GM21423 (cell line): ENCODE results near the gene VWA7.
A peak's percentile ranks its signal among the peaks of the same experiment; 100 is the strongest.
"Not testable (repeated sequence)": the region's sequence is repeated elsewhere in the genome, so short reads cannot be mapped to it uniquely, and the experiment has no call there.

Experiments used
- ATAC-seq: cut with Tn5 transposase; IDR thresholded peaks from one replicate; pipeline ENCODE4 v1.9.1; 2021; ENCODE audit warnings: mild to moderate bottlenecking, moderate library complexity; ENCODE audit not compliant: unreplicated experiment

Gene VWA7

GRCh38 chr6:31776989-31777666, at the start of gene VWA7:
Gene VWA7, minus strand, starts transcription at chr6:31777328. Its CDS starts 549 bp downstream, at chr6:31776779.
- ATAC-seq = peak; percentile 54

DNA sequence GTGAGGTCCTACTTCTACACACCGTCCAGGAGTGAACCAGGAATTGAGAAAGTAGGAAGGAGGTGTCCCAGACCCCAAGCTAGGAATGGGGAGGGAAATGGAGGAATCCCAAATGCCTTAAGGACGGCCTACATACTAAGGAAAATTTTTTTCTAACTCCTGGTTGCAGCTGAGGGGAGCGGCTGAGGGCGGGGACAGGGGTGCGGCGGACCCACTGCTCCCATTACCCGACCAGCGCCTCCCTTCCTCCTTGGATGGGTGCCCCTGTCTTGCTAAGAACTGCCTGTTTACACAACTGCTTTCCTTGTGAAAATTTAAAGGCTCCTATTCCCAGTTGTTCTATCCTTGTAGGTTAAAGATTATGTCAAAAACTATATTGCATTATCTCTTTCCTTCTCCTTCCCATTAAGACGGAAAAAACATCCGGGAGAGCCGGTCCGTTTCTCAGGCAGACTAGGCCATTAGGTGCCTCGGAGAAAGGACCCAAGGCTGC, 49.7 kb upstream of the VWA7 start:
- no peak for ATAC-seq

DNA sequence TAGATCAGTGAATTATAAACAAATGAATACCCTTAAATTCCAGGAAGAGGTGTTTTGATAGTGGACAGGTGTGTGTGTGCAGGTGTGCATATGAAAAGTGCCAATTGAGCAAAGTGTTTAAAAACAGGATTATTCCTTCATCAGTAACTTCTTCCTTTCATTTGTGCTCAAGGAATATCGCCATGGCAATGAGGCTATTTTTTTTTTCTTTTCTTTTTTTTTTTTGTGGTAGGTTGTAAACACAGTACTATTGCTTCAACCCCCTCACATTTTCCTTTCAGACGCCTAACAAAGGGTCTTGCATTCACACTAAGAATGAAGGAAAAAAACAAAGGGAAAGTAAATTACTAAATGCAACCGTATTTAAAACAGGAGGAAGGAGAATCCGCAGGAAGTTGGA, 48.4 kb upstream of the VWA7 start:
- ATAC-seq = no peak

- ATAC-seq = not testable (repeated sequence)
These were observed 46.6 kb upstream of the VWA7 start for GRCh38 chr6:31823592-31824196.

- peak; percentile 47 for ATAC-seq
These were observed 45.1 kb upstream of the VWA7 start for GRCh38 chr6:31822036-31822821.

GRCh38 chr6:31821301-31822035, 44.3 kb upstream of the VWA7 start:
- ATAC-seq = peak; percentile 34

DNA sequence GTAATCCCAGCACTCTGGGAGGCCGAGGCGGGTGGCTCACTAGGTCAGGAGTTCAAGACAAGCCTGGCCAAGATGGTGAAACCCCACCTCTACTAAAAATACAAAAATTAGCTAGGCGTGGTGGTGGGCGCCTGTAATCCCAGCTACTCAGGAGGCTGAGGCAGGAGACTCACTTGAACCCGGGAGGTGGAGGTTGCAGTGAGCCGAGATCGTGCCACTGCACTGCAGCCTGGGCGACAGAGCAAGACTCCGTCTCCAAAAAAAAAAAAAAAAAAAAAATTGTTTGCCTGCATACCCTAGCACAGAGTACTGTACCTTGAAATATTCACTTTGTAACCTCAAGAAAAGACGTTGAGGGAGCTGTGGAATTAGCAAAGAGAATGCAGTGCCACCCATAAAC, 43.3 kb upstream of the VWA7 start:
- ATAC-seq = not testable (repeated sequence)

- no peak for ATAC-seq
These were observed 42.8 kb upstream of the VWA7 start for GRCh38 chr6:31819871-31820299.

- not testable (repeated sequence) for ATAC-seq
These were observed 40.9 kb upstream of the VWA7 start for GRCh38 chr6:31817929-31818511.

DNA sequence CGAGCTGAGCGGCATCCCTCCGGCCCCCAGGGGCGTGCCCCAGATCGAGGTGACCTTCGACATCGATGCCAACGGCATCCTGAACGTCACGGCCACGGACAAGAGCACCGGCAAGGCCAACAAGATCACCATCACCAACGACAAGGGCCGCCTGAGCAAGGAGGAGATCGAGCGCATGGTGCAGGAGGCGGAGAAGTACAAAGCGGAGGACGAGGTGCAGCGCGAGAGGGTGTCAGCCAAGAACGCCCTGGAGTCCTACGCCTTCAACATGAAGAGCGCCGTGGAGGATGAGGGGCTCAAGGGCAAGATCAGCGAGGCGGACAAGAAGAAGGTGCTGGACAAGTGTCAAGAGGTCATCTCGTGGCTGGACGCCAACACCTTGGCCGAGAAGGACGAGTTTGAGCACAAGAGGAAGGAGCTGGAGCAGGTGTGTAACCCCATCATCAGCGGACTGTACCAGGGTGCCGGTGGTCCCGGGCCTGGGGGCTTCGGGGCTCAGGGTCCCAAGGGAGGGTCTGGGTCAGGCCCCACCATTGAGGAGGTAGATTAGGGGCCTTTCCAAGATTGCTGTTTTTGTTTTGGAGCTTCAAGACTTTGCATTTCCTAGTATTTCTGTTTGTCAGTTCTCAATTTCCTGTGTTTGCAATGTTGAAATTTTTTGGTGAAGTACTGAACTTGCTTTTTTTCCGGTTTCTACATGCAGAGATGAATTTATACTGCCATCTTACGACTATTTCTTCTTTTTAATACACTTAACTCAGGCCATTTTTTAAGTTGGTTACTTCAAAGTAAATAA, 40.2 kb upstream of the VWA7 start:
- ATAC-seq = not testable (repeated sequence)

GRCh38 chr6:31815025-31815838, 38.1 kb upstream of the VWA7 start, which contains the start of the genes HSPA1A and HSPA1L:
Gene HSPA1A, plus strand, starts transcription at chr6:31815543. Its CDS starts 214 bp downstream, at chr6:31815757.
Gene HSPA1L, minus strand, starts transcription at chr6:31815283. Its CDS starts 3,311 bp downstream, at chr6:31811972.
- ATAC-seq = peak; percentile 41

DNA sequence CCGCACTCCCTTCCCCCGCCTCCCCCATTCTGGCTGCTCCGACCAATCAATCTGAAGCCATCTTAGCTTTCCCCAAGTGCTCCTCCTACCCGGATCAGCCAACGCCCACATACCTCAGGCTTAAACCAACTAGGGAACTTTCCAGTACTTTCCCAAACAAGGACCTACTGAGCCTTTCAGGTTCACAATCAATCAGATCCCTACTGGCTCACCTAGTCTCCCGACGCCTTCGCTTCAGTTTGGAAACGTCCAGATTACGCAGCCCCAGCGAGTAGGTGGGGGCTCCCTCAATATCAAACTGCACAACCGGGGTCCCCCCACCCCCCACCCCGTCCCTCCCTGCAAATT, 37.5 kb upstream of the VWA7 start:
- ATAC-seq = peak; percentile 37

DNA sequence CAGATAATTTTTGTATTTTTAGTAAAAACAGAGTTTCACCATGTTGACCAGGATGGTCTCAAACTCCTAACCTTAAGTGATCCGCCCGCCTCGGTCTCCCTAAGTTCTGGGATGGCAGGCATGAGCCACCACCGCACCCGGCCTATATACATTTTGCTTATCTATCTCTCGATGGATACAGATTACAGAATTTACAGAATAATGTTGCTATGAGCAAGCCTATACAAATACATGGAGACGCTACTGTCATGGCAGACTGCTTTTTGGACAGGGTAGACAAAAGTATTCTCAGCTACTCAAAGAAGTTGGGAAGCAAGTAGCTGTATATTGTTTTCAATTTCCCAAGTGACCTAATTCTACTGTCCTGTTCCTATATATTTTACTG, 36.3 kb upstream of the VWA7 start:
- no peak for ATAC-seq

GRCh38 chr6:31811645-31812044, 34.5 kb upstream of the VWA7 start:
- ATAC-seq = no peak

DNA sequence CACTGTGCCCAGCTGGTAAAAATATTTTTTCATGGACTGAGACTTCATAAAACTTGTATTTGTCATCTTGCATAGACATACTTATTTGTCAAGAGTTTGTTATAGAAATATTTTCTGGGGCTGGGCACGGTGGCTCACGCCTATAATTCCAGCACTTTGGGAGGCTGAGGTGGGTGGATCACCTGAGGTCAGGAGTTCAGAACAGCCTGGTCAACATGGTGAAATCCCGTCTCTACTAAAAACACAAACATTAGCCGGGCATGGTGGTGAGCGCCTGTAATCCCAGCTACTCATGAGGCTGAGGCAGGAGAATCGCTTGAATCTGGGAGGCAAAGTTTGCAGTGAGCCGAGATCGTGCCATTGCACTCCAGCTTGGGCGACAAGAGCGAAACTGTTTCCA, 31.5 kb upstream of the VWA7 start:
- ATAC-seq = not testable (repeated sequence)

- peak; percentile 89 for ATAC-seq
These were observed 29.5 kb upstream of the VWA7 start, which contains the start of gene LSM2 for GRCh38 chr6:31806470-31807272. Gene LSM2, minus strand, starts transcription at chr6:31806966. Its CDS starts 209 bp downstream, at chr6:31806757.

GRCh38 chr6:31805939-31806469, 28.9 kb upstream of the VWA7 start:
- no peak for ATAC-seq
